BLaER1 treated with 17β-estradiol and CSF1 and Interleukin-3, amounts not matched to agents 10 nM and 100 nM (cell line): ENCODE data around the gene PLXDC2.

Experiments
- H3K27ac ChIP-seq, 11 experiments: shearing (Covaris generic); formaldehyde crosslinking; 2 replicates each; pipeline ENCODE4 v1.8.1; 2022
- H3K27me3 ChIP-seq, 11 experiments: shearing (Covaris generic); formaldehyde crosslinking; 2 replicates each; pipeline ENCODE4 v1.8.1; 2022
- H3K36me3 ChIP-seq, 11 experiments: shearing (Covaris generic); formaldehyde crosslinking; 2 replicates each; pipeline ENCODE4 v1.8.1; 2022
- H3K4me1 ChIP-seq, 10 experiments: shearing (Covaris generic); formaldehyde crosslinking; 2 replicates each; pipeline ENCODE4 v1.8.1; 2022
- H3K4me2 ChIP-seq, 11 experiments: shearing (Covaris generic); formaldehyde crosslinking; 2 replicates each; pipeline ENCODE4 v1.8.1; 2022
- H3K4me3 ChIP-seq, 10 experiments: shearing (Covaris generic); formaldehyde crosslinking; 2 replicates each; pipeline ENCODE4 v1.8.1; 2022
- H3K9ac ChIP-seq, 11 experiments: shearing (Covaris generic); formaldehyde crosslinking; 2 replicates each; pipeline ENCODE4 v1.8.1; 2022
- H3K9me3 ChIP-seq, 11 experiments: shearing (Covaris generic); formaldehyde crosslinking; replicated peaks in 1 of 11; 2 replicates each; pipeline ENCODE4 v1.8.1; 2022
- H4K20me1 ChIP-seq, 11 experiments: shearing (Covaris generic); formaldehyde crosslinking; 2 replicates each; pipeline ENCODE4 v1.8.1; 2022
- Cebpa-rat ChIP-seq, 11 experiments: shearing (Covaris generic); IDR thresholded peaks; 2 replicates each; pipeline ENCODE4 v1.8.1; 2022

Gene PLXDC2

DNA sequence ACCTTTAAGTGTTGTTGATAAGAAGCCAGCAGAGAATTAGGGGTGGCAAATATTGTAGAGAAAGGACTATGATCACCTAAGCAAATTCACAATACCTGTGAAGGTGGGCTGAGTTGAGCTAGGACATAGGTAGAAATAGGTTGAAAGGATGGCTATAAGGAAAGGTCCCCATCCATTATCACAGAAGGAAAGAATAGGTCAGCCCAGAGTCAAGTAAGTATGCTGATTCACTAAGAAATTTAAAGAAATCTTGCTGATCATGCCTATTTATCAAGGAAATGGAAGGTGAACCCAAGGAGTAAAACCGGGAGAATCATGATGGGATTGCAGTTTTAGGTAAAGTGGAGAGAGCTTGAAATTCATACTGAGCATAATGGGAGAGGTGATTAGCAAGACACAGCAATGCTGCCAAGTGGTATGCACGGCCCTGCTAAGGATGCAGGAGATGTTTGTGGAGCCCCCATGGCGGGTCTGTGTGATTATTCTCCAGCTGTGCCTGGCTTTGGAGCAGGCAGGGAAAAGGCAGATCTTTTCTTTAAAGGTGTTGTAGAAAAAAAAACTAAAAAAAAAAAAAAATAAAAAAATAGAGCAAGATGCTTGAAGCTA, 399.4 kb downstream of the PLXDC2 start:
- H4K20me1 ChIP-seq: no peaks in the 10 kb centered on the region
- no peaks in the 10 kb centered on the region for H3K27me3 ChIP-seq
- no peak for TF ChIP-seq Cebpa-rat (IDR thresholded peaks at IDR 0.05)
- no peak overlapping the region for H3K4me2 ChIP-seq
- H3K4me3 ChIP-seq: no peak overlapping the region
- H3K4me1 ChIP-seq: no peaks in the 10 kb centered on the region
- H3K27ac ChIP-seq: no peak overlapping the region
- peaks cover 0 to 70% (median 12%) of the 10 kb centered on the region in 11 experiments; a peak in 13 of 22 replicates for H3K36me3 ChIP-seq
- H3K9ac ChIP-seq: no peak overlapping the region
- H3K9me3 ChIP-seq: no peaks in the 10 kb centered on the region

DNA sequence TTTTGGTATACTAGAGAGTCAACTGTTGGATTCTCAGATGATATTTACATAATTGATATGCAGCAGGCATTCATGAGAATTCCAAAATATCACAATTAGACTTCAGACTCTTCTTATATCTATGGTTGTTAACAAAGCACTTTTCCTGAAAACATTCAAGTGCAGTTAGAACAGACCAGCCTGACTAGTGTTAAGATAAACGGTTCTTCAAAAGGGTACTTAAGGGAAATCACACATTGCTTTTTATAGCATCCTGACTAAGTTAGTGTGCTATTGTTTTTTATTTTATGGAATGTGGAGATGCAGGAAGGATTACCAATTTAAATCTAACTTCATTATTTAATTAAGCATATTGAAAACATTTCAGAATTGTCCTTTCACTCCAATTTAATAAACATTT, 405.1 kb downstream of the PLXDC2 start:
- no peaks in the 10 kb centered on the region for H3K9me3 ChIP-seq
- H3K27ac ChIP-seq: no peak overlapping the region
- H3K36me3 ChIP-seq: peaks cover 0 to 86% (median 21%) of the 10 kb centered on the region in 11 experiments; a peak in 13 of 22 replicates
- no peak overlapping the region for H3K4me3 ChIP-seq
- no peak overlapping the region for H3K4me2 ChIP-seq
- no peak overlapping the region for H3K9ac ChIP-seq
- H3K4me1 ChIP-seq: no peaks in the 10 kb centered on the region
- H4K20me1 ChIP-seq: no peaks in the 10 kb centered on the region
- H3K27me3 ChIP-seq: no peaks in the 10 kb centered on the region
- TF ChIP-seq Cebpa-rat (IDR thresholded peaks at IDR 0.05): no peak

DNA sequence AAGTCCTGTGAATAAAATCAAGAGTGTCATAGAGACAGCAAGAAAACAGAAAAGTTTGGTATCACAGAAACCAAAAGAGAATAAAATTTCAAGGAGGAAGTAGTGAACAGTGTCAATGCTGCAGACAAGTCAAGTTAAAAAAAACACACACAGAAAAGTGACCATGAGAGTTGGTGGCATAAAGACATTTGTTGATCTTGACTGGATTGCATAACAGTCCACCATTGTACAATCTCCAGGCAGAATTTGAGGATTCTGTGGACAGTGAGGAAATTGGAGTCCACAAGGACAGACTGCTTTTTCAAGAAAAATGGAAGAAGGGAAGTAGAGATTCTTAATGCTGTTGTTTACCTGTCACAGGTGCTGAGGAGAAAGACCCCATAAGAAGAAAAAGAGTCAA, 412.5 kb downstream of the PLXDC2 start:
- H3K4me2 ChIP-seq: no peak overlapping the region
- H3K36me3 ChIP-seq: peaks cover 0 to 58% (median 6%) of the 10 kb centered on the region in 11 experiments; a peak in 7 of 22 replicates
- no peaks in the 10 kb centered on the region for H4K20me1 ChIP-seq
- H3K27ac ChIP-seq: no peak overlapping the region
- H3K9ac ChIP-seq: no peak overlapping the region
- no peaks in the 10 kb centered on the region for H3K27me3 ChIP-seq
- 0 out of 20 replicates have a peak, but pooled peaks cover 0 to 3% (median 0%) of the 10 kb centered on the region in 10 experiments for H3K4me1 ChIP-seq
- H3K9me3 ChIP-seq: no peaks in the 10 kb centered on the region
- H3K4me3 ChIP-seq: no peak overlapping the region
- TF ChIP-seq Cebpa-rat (IDR thresholded peaks at IDR 0.05): no peak

DNA sequence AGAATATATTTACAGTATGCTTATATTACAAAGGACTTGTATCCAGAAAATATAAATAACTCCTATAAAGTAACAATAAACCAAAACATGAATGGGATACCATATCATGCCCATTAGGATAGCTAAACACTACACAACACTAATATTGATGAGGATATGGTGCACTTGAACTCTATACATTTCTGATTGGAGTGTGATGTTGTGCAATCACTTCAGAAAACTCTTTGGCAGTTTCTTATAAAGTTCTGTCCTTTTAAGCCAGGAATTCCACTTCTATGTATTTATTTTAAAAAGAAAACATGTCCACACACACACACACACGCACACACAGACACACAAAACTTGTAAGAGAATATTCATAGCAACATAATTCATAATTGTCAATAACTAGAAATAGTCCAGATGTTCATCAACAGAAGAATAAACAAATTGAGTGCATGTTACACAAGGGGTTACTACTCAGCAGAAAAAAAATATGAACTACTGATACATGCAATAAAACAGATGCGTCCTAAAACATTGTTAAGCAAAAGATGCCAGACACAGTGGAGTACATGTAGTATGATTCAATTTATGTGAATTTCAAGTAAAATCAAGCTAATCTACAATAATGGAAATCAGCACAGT, 416.0 kb downstream of the PLXDC2 start:
- Histone ChIP-seq H3K27me3 (no peaks in the 10 kb centered on the region), H3K36me3 (peaks cover 0 to 48% (median 0%) of the 10 kb centered on the region in 11 experiments; a peak in 5 of 22 replicates), H3K4me3 (no peak overlapping the region), H3K9ac (no peak overlapping the region), H3K4me2 (no peak overlapping the region), H3K4me1 (0 out of 20 replicates have a peak, but pooled peaks cover 0 to 3% (median 0%) of the 10 kb centered on the region in 10 experiments), H3K27ac (no peak overlapping the region), H3K9me3 (no peaks in the 10 kb centered on the region), H4K20me1 (no peaks in the 10 kb centered on the region)
- peak in 1 of 11 experiments; percentile 52; a peak in 1 of 22 replicates for TF ChIP-seq Cebpa-rat (IDR thresholded peaks at IDR 0.05)

DNA sequence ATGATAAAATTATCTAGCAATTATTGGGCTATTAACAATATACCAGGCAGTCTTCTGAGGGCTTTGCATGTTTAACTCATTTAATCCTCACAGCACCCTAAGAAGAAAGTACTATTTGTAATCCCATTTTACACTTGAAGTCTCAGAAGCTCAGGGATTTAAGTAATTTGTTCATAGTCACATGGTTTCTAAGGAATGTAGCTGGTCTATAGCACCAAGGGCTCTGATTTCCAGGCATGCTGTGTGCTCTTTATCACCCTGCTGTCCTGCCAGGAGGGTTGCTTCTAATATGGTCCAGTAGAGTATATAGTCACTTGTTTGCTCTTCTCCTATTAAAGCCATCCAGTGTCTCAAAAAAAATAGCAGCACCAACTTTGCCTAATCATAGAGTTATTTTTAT, 417.2 kb downstream of the PLXDC2 start:
- H3K36me3 ChIP-seq: peaks cover 0 to 41% (median 0%) of the 10 kb centered on the region in 11 experiments; a peak in 5 of 22 replicates
- no peak overlapping the region for H3K9ac ChIP-seq
- no peaks in the 10 kb centered on the region for H3K9me3 ChIP-seq
- no peaks in the 10 kb centered on the region for H4K20me1 ChIP-seq
- H3K4me3 ChIP-seq: no peak overlapping the region
- H3K4me1 ChIP-seq: 0 out of 20 replicates have a peak, but pooled peaks cover 0 to 2% (median 0%) of the 10 kb centered on the region in 10 experiments
- H3K27me3 ChIP-seq: no peaks in the 10 kb centered on the region
- TF ChIP-seq Cebpa-rat (IDR thresholded peaks at IDR 0.05): no peak
- H3K27ac ChIP-seq: no peak overlapping the region
- no peak overlapping the region for H3K4me2 ChIP-seq

DNA sequence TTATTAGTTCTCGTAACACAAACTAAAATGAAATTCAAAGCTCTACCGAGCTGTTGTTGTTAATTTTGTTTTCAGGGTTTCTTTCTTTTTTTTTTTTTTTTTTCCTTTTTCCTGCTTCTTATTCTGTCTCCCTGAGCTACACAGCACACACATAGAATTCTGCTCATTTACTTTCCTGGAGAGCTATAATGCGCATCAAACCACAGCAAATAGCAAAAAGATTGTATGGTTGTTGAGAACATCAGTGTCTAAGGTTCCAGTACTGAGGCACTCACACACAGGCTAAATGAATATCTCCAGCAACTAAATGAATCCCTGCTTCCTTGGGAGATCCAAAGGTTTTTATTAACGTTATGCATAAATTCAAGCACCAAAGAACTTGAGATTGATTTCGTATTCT, 418.3 kb downstream of the PLXDC2 start:
- no peaks in the 10 kb centered on the region for H3K27me3 ChIP-seq
- H3K4me3 ChIP-seq: no peak overlapping the region
- H3K27ac ChIP-seq: no peak overlapping the region
- no peak for TF ChIP-seq Cebpa-rat (IDR thresholded peaks at IDR 0.05)
- no peaks in the 10 kb centered on the region for H4K20me1 ChIP-seq
- no peaks in the 10 kb centered on the region for H3K4me1 ChIP-seq
- H3K9me3 ChIP-seq: no peaks in the 10 kb centered on the region
- peaks cover 0 to 42% (median 5%) of the 10 kb centered on the region in 11 experiments; a peak in 10 of 22 replicates for H3K36me3 ChIP-seq
- H3K4me2 ChIP-seq: no peak overlapping the region
- H3K9ac ChIP-seq: no peak overlapping the region

DNA sequence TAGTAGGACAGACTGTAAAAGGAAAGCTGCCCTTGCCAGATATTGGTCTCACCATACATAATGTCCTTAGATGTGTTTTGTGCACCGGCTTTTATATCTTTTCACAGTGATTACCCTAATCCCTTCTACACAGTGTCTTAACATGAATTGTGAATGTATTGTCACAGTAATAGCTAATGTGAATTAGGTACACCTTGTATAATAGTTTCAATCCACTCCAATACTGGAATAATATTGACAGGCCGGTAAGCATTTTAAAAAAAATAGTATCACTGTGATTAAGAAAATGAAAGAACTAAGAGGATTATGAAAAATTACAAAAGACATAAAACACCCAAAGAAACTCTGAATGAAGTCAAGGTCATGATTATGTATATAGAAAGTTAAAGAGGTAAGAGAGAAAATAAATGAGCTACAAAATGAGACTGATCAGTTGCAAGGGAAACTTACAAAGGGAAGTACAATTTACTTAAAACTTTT, 420.9 kb downstream of the PLXDC2 start:
- no peak overlapping the region for H3K27ac ChIP-seq
- H3K4me1 ChIP-seq: no peaks in the 10 kb centered on the region
- H3K27me3 ChIP-seq: no peaks in the 10 kb centered on the region
- H4K20me1 ChIP-seq: no peaks in the 10 kb centered on the region
- no peak overlapping the region for H3K9ac ChIP-seq
- H3K36me3 ChIP-seq: peaks cover 0 to 48% (median 6%) of the 10 kb centered on the region in 11 experiments; a peak in 10 of 22 replicates
- no peak for TF ChIP-seq Cebpa-rat (IDR thresholded peaks at IDR 0.05)
- H3K4me2 ChIP-seq: no peak overlapping the region
- H3K4me3 ChIP-seq: no peak overlapping the region
- H3K9me3 ChIP-seq: no peaks in the 10 kb centered on the region

DNA sequence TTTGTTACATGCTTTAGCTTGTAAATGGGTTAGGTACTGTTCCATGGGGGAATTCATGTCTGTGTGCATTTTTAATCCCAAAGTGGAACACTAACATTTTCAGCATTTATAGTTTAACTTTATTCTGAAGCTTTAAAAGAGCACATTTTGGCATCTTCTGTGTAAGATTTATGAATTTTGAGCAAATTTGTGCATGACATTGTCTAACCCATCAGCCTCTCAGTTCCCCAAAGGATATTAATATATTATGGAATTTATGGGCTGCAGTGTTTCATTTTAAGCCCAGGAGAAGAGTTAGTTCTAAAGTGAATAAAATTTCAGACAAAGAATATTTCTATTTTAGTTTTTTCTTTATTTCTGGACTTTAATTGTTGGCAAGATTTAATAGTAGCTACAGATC, 421.4 kb downstream of the PLXDC2 start:
- no peak overlapping the region for H3K9ac ChIP-seq
- no peaks in the 10 kb centered on the region for H3K4me1 ChIP-seq
- H3K4me2 ChIP-seq: no peak overlapping the region
- no peaks in the 10 kb centered on the region for H3K27me3 ChIP-seq
- H3K27ac ChIP-seq: no peak overlapping the region
- H3K36me3 ChIP-seq: peaks cover 0 to 49% (median 6%) of the 10 kb centered on the region in 11 experiments; a peak in 10 of 22 replicates
- H3K4me3 ChIP-seq: no peak overlapping the region
- no peak for TF ChIP-seq Cebpa-rat (IDR thresholded peaks at IDR 0.05)
- no peaks in the 10 kb centered on the region for H3K9me3 ChIP-seq
- H4K20me1 ChIP-seq: no peaks in the 10 kb centered on the region

DNA sequence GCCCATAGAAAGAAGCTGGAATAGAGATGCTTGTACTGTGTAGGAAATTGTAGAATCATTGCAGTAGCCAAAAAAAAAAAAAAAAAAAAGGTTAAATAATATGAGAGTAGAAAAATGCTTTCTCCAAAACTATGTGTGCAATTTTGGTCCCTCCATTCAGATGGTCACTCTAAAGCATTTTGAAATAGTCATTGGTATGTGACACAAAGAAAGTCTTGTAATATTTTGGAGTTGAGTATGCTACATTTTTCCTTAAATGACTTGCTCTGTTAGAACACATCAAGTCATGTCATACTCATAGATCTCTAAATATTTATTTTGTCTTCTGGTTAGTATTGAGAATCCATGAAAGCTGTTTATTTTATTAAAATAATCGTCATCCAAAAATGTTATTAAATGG, 424.4 kb downstream of the PLXDC2 start:
- H3K27me3 ChIP-seq: no peaks in the 10 kb centered on the region
- no peaks in the 10 kb centered on the region for H4K20me1 ChIP-seq
- TF ChIP-seq Cebpa-rat (IDR thresholded peaks at IDR 0.05): no peak

More for the DNA sequence above, 424.4 kb downstream of the PLXDC2 start:
- Histone ChIP-seq H3K36me3 (peaks cover 0 to 61% (median 15%) of the 10 kb centered on the region in 11 experiments; a peak in 12 of 22 replicates), H3K9ac (no peak overlapping the region), H3K4me1 (no peaks in the 10 kb centered on the region), H3K4me3 (no peak overlapping the region), H3K27ac (no peak overlapping the region), H3K4me2 (no peak overlapping the region), H3K9me3 (no peaks in the 10 kb centered on the region)
